ENCODE data around the gene SLC35E4.
A peak's percentile ranks its signal among the peaks of the same experiment; 100 is the strongest.

GRCh38 chr22:30667494-30668385 lies 32.2 kb downstream of the SLC35E4 start, which contains the start of gene DUSP18:
- peak; percentile 16 to 74 (median 74) for TF ChIP-seq POLR2A (IDR thresholded peaks at IDR 0.05)
- TF ChIP-seq CTCF (IDR thresholded peaks at IDR 0.05), result peak in 4 of 7 experiments; percentile 24 to 45 (median 40)

All from body of pancreas (tissue), 4 donors.